Right lobe of liver (tissue), 4 donors: ENCODE measurements around the gene NELL2.

ENCODE experiments used
- CTCF ChIP-seq, 4 donors: fragments of 200-600 bp in 3 of 4; fragments of 450-650 bp in 1 of 4; IDR thresholded peaks; one replicate each; pipeline versions ENCODE4 v1.5.1 to v1.8.0; 2016 to 2022; ENCODE audit warnings: antibody characterized with exemption in 4 of 4, mild to moderate bottlenecking in 2 of 4
- POLR2A ChIP-seq: fragments of 450-650 bp; IDR thresholded peaks from one replicate; pipeline ENCODE4 v1.6.1; 2017; ENCODE audit warnings: antibody characterized with exemption, mild to moderate bottlenecking
- donor health status: DM: no; HTN: no; CAD: no.
- donor health status: DM: no; HTN: no; CAD: no.
- donor health status: DM: no; HTN: yes; CAD: no.

- no peak for TF ChIP-seq CTCF (IDR thresholded peaks at IDR 0.05)
- no peak for TF ChIP-seq POLR2A
Observed at GRCh38 chr12:44804068-44804467, 72.0 kb downstream of the NELL2 start.
